ENCODE results near the gene EBI3. TPM values are rescaled to one million over a fixed set of nuclear protein-coding genes. Genes with fewer than 3 reads are reported as not detected.

EBI3 gene
- total RNA-seq, 1 experiment from 2014 or later: 1.4 TPM

- Histone ChIP-seq H3K56ac (ENCODE audit: insufficient read length, low read depth, low read length) (no peak overlapping the region), H2BK12ac (ENCODE audit: insufficient read length, low read depth, low read length) (no peak overlapping the region), H2AK5ac (ENCODE audit: insufficient read length, low read length) (no peak overlapping the region), H3K9ac (ENCODE audit: extremely low read depth, insufficient read length, low read length) (no peak overlapping the region), H3T11ph (ENCODE audit: low read length) (no peak overlapping the region), H4K5ac (ENCODE audit: insufficient read length, low read depth, low read length) (no peak overlapping the region), H3K4ac (ENCODE audit: low read depth, low read length) (no peak overlapping the region), H2BK20ac (ENCODE audit: low read depth, low read length, poor library complexity, severe bottlenecking) (no peak overlapping the region), H3K79me2 (ENCODE audit: insufficient read depth, low read length) (no peaks in the 10 kb centered on the region), H4K91ac (ENCODE audit: insufficient read length, low read depth, low read length) (no peak overlapping the region), H2BK120ac (ENCODE audit: low read depth, low read length, poor library complexity, severe bottlenecking) (no peak overlapping the region), H4K8ac (replicated peaks; ENCODE audit: insufficient read length, low read depth, low read length) (no peak overlapping the region), H3K18ac (ENCODE audit: insufficient read length, low read depth, low read length) (no peak overlapping the region), H3K9me3 (ENCODE audit: control insufficient read depth, low read depth, low read length) (no peaks in the 10 kb centered on the region), H3K27ac (ENCODE audit: insufficient read length, low read depth, low read length) (no peak overlapping the region), H3K27me3 (ENCODE audit: insufficient read depth, low read length) (no peaks in the 10 kb centered on the region), H2BK5ac (ENCODE audit: insufficient read length, low read length) (no peak overlapping the region), H3K14ac (ENCODE audit: insufficient read depth, low read length) (no peak overlapping the region), H3K23ac (ENCODE audit: insufficient read length, low read depth, low read length) (no peak overlapping the region), H3K79me1 (ENCODE audit: insufficient read depth, low read depth, low read length, poor library complexity, severe bottlenecking) (no peaks in the 10 kb centered on the region), H4K20me1 (ENCODE audit: control insufficient read depth, insufficient read depth, insufficient read length) (no peaks in the 10 kb centered on the region), H2BK15ac (ENCODE audit: low read depth, low read length) (no peak overlapping the region), H3K4me2 (ENCODE audit: insufficient read depth, insufficient read length, low read length) (no peak overlapping the region), H3K4me1 (ENCODE audit: insufficient read depth, low read length) (no peaks in the 10 kb centered on the region), H3K23me2 (ENCODE audit: insufficient read length, low read depth, low read length, poor library complexity, severe bottlenecking) (no peaks in the 10 kb centered on the region), H2AFZ (ENCODE audit: low read length) (no peak overlapping the region)
- Mint-ChIP-seq H3K36me3 (ENCODE audit: insufficient read depth in 1 of 3, low read depth in 3 of 3) (peaks cover 10 to 55% (median 28%) of the 10 kb centered on the region in 3 experiments; a peak in 6 of 7 replicates), H3K27ac (0 out of 7 replicates have a peak overlapping the region, but pooled peaks of 1 of the 3 experiments have one; percentile 2), H3K27me3 (ENCODE audit: low read depth) (no peaks in the 10 kb centered on the region), H3K4me3 (peak overlapping the region in 1 of 2 experiments; percentile 7; a peak in 1 of 5 replicates), H3K4me1 (peaks cover 2 to 5% of the 10 kb centered on the region in 2 experiments; a peak in 3 of 4 replicates), H3K9me3 (no peaks in the 10 kb centered on the region)
- peak; percentile 84 for TF ChIP-seq CTCF (conservative IDR thresholded peaks at IDR 0.05)
- peak; percentile 89 for DNase-seq
- whole genome bisulfite sequencing (ENCODE audit: extremely low coverage, insufficient read length, low lambda C conversion rate): no CpG with 5 or more reads among the region's 21 CpGs
Observed at GRCh38 chr19:4267101-4267900, 38.0 kb downstream of the EBI3 start.
